ENCODE measurements around the gene MRPS27. TPM values are rescaled to one million over a fixed set of nuclear protein-coding genes. Genes with fewer than 3 reads are reported as not detected.

Gene MRPS27
- total and polyA plus RNA-seq, 9 donors, result 33.4 to 108 (median 57.9) TPM

GRCh38 chr5:72358925-72359324, 38.9 kb upstream of the MRPS27 start:
- no peaks in the 10 kb centered on the region for H3K9me3 ChIP-seq
- no peak overlapping the region for H3K4me3 ChIP-seq
- DNase-seq, result no peak
- TF ChIP-seq EP300 (IDR thresholded peaks at IDR 0.05) (no peak), CTCF (IDR thresholded peaks at IDR 0.05) (no peak), POLR2A (IDR thresholded peaks at IDR 0.05) (no peak)
- H3K27ac ChIP-seq, result no peak overlapping the region
- intact Hi-C loops (cut with DNase I), result no loop called here
- H3K4me1 ChIP-seq (ENCODE audit: insufficient read depth), result no peaks in the 10 kb centered on the region
- no peaks in the 10 kb centered on the region for H3K27me3 ChIP-seq
- no peaks in the 10 kb centered on the region for H3K36me3 ChIP-seq

DNA sequence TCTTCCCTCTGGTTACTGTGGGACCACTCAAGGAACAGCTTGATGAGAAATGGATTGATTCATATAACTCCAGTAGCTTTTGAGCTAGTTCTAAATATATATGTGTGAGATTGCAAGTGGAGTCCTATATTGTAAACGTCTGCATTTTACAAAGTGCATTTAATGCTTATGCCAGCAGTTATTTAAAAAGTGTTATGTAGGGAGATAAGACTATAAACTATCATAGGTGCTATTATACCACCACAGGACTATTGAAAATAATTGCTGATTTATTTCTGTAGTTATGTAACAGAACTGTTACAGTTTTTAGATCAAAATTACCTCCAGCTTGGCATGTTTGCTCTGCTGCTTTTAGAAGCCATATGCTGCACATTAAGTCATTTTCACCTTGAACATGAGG, 36.3 kb upstream of the MRPS27 start:
- no peak overlapping the region for H3K4me3 ChIP-seq
- no peaks in the 10 kb centered on the region for H3K9me3 ChIP-seq
- H3K36me3 ChIP-seq, result no peaks in the 10 kb centered on the region
- intact Hi-C loops (cut with DNase I), result no loop called here
- no peak for DNase-seq
- no peaks in the 10 kb centered on the region for H3K27me3 ChIP-seq
- no peak overlapping the region for H3K27ac ChIP-seq
- no peaks in the 10 kb centered on the region for H3K4me1 ChIP-seq (ENCODE audit: insufficient read depth)
- TF ChIP-seq EP300 (IDR thresholded peaks at IDR 0.05), result no peak
- no peak for TF ChIP-seq POLR2A (IDR thresholded peaks at IDR 0.05)
- TF ChIP-seq CTCF (IDR thresholded peaks at IDR 0.05), result no peak
- 71 to 79% (median 74%) methylated on average over 1 of the region's 1 CpG for WGBS, 3 donors

GRCh38 chr5:72355706-72356299, 35.8 kb upstream of the MRPS27 start:
- TF ChIP-seq EP300 (IDR thresholded peaks at IDR 0.05), result no peak
- no peak for TF ChIP-seq CTCF (IDR thresholded peaks at IDR 0.05)
- TF ChIP-seq POLR2A (IDR thresholded peaks at IDR 0.05), result no peak
- H3K36me3 ChIP-seq, result no peaks in the 10 kb centered on the region
- no peaks in the 10 kb centered on the region for H3K4me1 ChIP-seq (ENCODE audit: insufficient read depth)
- H3K27me3 ChIP-seq, result no peaks in the 10 kb centered on the region
- no peak overlapping the region for H3K27ac ChIP-seq
- intact Hi-C loops (cut with DNase I), result no loop called here
- no peaks in the 10 kb centered on the region for H3K9me3 ChIP-seq
- no peak overlapping the region for H3K4me3 ChIP-seq
- WGBS, 3 donors, result 80 to 83% (median 83%) methylated on average over 5 of the region's 5 CpGs
- no peak for DNase-seq

DNA sequence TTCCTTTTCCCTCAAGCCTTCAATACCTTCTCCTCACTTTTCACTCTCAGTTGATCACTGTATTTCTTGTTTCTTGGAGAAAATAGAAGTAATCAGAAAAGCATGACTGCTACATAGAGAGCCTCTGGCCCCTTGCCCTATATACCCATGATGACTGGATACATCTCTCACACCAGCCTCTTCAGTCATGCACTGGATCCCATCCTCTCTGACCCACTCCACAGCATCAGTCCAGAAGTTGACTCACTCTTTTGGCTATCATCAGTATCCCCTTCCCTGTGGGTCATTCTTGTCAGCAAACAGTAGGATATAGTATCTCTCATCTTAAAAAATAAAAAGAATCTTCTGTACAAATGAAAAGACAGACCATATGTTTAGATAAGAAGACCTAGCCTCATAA, 33.0 kb upstream of the MRPS27 start:
- no peaks in the 10 kb centered on the region for H3K36me3 ChIP-seq
- no peak overlapping the region for H3K27ac ChIP-seq
- H3K4me3 ChIP-seq, result no peak overlapping the region
- H3K9me3 ChIP-seq, result no peaks in the 10 kb centered on the region
- DNase-seq, result no peak
- no peak for TF ChIP-seq CTCF (IDR thresholded peaks at IDR 0.05)
- no peak for TF ChIP-seq POLR2A (IDR thresholded peaks at IDR 0.05)
- TF ChIP-seq EP300 (IDR thresholded peaks at IDR 0.05), result no peak
- H3K27me3 ChIP-seq, result no peaks in the 10 kb centered on the region
- intact Hi-C loops (cut with DNase I), result no loop called here
- H3K4me1 ChIP-seq (ENCODE audit: insufficient read depth), result no peaks in the 10 kb centered on the region
